HUDEP-2 (cell line): ENCODE data around the gene CENPM.

ENCODE experiments used
- DNase-seq, 76 experiments: peaks; one replicate each; lab custom pipeline; 2025; ENCODE audit not compliant: unreplicated experiment in 76 of 76; lab: John Stamatoyannopoulos, UW

Gene CENPM

GRCh38 chr22:41902932-41903421 lies 44.0 kb downstream of the CENPM start:
- no peak for DNase-seq

- no peak for DNase-seq
Measured at GRCh38 chr22:41902016-41902415, 44.9 kb downstream of the CENPM start.

- DNase-seq: no peak
Measured at GRCh38 chr22:41900652-41901312, 46.2 kb downstream of the CENPM start.

GRCh38 chr22:41899992-41900651 lies 46.8 kb downstream of the CENPM start:
- DNase-seq: peak in 39 of 76 experiments; percentile 4 to 54 (median 30)

- no peak for DNase-seq
Measured at GRCh38 chr22:41899110-41899509, 47.8 kb downstream of the CENPM start.

- no peak for DNase-seq
Measured at GRCh38 chr22:41898645-41899044, 48.3 kb downstream of the CENPM start.

- no peak for DNase-seq
Measured at GRCh38 chr22:41893591-41894375, 53.2 kb downstream of the CENPM start.

GRCh38 chr22:41892721-41893120 lies 54.2 kb downstream of the CENPM start:
- DNase-seq: no peak

GRCh38 chr22:41891407-41891806 lies 55.5 kb downstream of the CENPM start:
- DNase-seq: no peak
